GM18499 (cell line): ENCODE data around the gene NEGR1.
"Not testable (repeated sequence)": the region's sequence is repeated elsewhere in the genome, so short reads cannot be mapped to it uniquely, and the experiment has no call there.

Source experiments
- ATAC-seq: cut with Tn5 transposase; IDR thresholded peaks from one replicate; pipeline ENCODE4 v1.9.1; 2021; ENCODE audit warnings: moderate number of reproducible peaks; ENCODE audit not compliant: insufficient read depth, unreplicated experiment

The NEGR1 gene

GRCh38 chr1:72235931-72236330, 46.4 kb downstream of the NEGR1 start:
- not testable (repeated sequence) for ATAC-seq

GRCh38 chr1:72235062-72235461, 47.3 kb downstream of the NEGR1 start:
- no peak for ATAC-seq

- ATAC-seq: no peak
Observed at GRCh38 chr1:72230746-72231145, 51.6 kb downstream of the NEGR1 start.

- no peak for ATAC-seq
Observed at GRCh38 chr1:72229893-72230292, 52.4 kb downstream of the NEGR1 start.

- no peak for ATAC-seq
Observed at GRCh38 chr1:72227667-72228066, 54.7 kb downstream of the NEGR1 start.

- no peak for ATAC-seq
Observed at GRCh38 chr1:72224506-72224905, 57.8 kb downstream of the NEGR1 start.

DNA sequence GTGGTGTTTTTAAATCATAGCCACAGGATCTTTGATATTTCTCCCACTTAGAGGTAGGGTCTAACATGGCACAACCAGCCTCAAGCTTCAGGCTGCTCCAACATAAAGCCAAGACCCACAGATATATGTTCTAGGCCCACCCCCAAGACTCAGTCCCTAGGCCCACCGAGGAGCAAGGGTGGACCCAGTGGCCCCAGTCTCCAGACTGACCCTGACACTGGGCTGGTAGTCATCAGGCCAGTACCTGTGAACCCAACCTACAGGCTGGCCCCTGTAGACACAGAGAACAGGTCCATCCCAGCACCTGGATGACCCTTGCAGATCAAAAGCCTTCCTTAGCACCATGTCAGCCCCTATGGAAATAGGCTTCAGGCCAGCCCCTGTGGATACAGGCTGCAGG, 60.5 kb downstream of the NEGR1 start:
- no peak for ATAC-seq

DNA sequence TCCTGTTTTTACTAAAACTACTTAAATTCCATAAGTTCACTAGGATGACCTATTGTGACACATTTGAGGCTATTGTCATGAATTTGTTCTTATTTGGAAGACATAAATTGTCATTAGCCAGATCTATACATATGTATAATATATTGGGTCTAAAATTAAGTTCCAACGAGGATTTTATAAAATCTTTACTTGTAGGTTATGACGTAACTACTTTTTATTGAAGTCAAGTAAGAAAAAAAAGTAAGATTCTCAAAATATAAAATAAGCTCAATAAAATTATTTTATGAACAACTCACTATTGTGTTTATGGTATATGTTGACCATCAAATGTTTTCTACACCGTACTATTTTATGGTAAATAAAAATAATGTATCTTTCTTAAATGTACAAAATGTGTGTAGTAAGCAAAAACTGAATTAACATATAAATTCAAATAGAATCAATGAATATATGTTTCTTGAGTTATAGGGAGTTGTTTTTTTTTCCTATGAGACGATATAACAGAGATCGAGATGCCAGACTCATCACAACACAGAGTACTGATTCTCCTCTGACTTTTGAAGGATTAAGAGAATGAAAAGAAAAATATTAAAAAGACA, 64.1 kb downstream of the NEGR1 start:
- no peak for ATAC-seq

DNA sequence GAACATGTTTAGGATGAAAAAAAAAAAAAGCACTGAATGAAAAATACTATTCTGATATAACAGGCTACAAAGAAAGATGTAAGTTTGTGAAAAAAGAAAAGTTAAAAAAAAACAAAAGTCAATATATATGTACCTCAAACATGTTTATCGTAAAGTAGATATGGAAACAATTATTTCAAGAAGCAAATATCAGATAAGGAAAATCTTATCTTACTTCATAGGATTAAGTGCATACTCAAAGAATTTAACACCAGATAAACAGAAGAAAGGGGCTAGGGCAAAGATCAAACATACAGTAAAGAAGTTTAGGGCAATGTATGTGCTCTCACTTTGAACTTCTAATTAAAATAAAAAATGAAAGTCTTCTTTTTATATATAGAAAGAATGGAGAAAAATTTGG, 75.3 kb downstream of the NEGR1 start:
- no peak for ATAC-seq

- ATAC-seq: no peak
Observed at GRCh38 chr1:72202761-72203160, 79.6 kb downstream of the NEGR1 start.

DNA sequence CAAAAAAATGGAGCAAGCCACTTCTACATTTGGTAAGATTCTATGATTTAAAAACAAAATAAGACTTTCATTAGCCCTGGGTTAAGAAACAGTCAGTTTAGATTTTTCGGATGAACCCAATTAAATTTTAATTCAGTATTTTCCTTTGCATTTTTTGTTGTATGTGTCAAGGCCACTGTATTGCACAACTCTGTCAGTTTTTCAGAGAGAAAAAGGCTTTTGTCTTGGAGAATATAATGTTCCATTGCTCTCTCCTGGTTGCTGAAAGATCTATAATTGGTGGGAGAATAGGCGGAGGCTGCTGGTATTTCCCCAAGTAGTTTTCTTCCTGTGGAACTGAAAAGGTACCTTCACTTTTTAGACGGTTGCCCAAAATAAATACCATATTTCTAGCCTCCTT, 84.6 kb downstream of the NEGR1 start:
- no peak for ATAC-seq

DNA sequence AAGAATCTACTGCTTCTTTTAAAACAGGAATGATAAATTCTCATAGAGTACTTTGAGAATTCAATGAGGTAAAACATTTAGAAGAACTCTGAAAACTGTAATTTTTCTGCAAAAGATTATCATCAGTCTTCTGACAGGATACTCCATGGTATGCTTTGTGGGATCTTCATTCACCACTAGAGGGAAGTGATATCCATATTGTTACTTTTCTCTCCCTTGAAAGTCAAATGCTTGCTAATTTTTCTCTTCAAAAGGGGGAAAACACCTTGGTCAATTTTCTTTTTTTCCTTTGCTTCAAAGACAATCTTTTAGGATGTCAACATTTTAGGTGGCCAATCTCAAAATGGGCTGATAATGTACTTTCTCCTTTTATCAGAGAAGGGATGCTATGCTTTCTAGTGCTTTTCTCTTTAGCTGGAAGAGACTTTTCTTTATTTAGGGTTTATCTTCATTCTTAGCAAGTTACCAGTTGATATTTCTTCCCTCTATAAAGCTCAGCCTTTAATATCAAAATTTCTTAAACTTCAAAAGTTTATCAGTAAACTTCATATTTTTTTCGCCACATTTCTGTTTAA, 95.5 kb downstream of the NEGR1 start:
- ATAC-seq: no peak

DNA sequence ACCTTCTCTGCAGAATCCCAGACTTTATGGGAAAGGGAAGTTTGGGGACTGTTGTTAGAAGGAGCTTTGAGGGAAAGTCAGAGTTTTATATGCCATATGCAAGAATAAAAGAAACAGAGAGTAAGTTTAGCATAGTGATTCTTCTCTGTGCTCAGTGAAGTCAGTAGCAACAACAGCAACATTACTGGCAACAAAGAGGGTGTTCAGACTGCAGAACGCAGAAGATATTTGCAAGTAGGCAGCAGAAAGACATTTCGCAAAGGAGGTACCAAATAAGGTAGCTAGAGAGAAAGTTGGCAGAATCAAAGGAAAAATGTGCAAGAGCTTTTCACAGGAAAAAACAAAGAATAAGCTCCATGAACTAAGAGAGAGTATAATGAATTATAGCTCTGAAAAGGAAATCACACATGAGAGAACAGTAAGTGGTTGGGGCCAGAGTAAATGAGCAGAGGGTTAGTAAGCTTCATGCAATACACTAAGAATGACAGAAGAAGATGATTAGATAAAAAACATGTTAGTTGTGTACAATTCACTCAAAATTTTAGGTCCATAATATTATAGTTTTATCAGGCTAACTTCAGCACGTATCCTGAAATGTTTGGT, 98.1 kb downstream of the NEGR1 start:
- ATAC-seq: no peak

GRCh38 chr1:72182859-72183258, 99.5 kb downstream of the NEGR1 start:
- no peak for ATAC-seq

DNA sequence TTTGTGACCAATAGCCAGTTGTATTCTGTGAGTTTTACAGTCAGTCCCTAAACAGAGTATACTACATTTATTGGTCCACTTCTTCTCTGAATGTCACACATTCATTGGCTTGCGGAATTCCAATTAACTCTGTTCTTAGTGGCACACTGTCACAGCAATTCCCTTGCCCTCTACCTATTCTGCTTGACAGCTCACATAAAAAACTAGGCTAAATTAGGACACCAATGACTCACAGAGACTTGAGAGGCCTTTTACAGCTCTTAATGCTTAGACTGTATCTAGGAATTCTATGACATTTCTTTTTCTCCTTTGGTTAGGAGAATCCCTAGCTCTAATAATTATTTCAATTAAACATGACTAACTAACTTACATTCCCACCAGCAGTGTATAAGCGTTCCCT, 104.1 kb downstream of the NEGR1 start:
- no peak for ATAC-seq

- ATAC-seq: no peak
Observed at GRCh38 chr1:72177711-72178110, 104.6 kb downstream of the NEGR1 start.

DNA sequence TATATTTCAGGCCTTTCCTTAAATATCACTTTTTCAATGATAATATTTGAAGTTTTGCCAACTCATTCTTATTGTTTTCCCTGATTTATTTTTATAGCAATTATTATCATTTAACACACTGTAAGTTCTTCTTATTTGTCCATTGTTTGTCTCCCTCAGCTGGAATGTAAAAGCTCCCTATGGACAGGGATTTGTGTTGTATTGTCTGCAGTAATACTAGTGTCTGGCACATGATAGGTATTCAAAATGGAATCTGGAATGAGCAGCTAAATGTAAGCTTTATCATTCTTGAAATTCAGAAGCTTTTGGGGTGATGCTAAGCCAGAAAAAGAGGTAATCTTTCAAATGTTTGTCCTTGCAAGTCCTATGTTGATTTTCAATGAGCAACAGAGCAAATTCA, 112.1 kb downstream of the NEGR1 start:
- no peak for ATAC-seq

- ATAC-seq: no peak
Observed at GRCh38 chr1:72166426-72166825, 115.9 kb downstream of the NEGR1 start.

GRCh38 chr1:72150508-72150907, 131.8 kb downstream of the NEGR1 start:
- no peak for ATAC-seq

- ATAC-seq: no peak
Observed at GRCh38 chr1:72141875-72142274, 140.5 kb downstream of the NEGR1 start.

DNA sequence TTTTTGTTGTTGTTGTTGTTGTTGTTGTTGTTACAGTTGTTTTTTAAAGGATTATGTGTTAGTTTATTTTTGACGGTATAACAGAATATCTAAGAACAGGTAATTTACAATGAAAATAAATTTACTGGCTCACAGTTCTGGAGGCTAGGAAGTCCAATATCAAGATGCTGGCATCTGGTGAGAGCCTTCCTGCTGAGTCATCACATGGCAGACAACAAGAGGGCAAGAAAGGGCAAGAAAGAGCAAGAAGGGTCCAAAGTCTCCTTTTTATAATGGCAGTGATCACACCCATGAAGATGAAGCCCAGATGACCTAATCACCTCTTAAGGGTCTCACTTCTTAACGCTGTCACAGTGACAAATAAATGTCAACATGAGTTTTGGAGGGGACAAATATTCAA, 142.1 kb downstream of the NEGR1 start:
- ATAC-seq: no peak

DNA sequence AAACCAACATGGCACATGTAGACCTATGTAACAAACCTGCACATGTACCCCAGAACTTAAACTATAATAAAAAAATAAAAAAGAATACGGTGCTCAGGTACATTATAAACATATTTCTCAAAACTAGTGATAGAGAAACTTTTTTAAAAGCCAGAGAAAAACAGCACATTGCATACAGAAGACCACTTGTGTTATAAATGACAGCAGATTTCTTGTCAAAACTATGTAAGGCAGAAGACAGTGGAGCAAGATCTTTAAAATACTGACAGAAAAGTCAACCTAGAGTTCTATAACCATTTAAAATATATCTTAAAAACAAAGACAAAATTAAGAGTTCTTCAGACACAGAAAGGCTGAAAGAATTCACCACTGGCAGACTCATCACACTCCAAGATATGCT, 144.7 kb downstream of the NEGR1 start:
- ATAC-seq: no peak
